Stimulated activated CD4-positive, alpha-beta T cell treated with anti-CD3 and anti-CD28 coated beads, TNF-alpha, amount 100 ng/mL, for 1 hour (primary cell): ENCODE results near the gene CST6.

Experiments
- DNase-seq, 3 donors: peaks; one replicate each; pipeline ENCODE4 v3.0.0-alpha.2; 2020; ENCODE audit warnings: low read depth in 3 of 3, low spot score in 1 of 3

The CST6 gene

DNA sequence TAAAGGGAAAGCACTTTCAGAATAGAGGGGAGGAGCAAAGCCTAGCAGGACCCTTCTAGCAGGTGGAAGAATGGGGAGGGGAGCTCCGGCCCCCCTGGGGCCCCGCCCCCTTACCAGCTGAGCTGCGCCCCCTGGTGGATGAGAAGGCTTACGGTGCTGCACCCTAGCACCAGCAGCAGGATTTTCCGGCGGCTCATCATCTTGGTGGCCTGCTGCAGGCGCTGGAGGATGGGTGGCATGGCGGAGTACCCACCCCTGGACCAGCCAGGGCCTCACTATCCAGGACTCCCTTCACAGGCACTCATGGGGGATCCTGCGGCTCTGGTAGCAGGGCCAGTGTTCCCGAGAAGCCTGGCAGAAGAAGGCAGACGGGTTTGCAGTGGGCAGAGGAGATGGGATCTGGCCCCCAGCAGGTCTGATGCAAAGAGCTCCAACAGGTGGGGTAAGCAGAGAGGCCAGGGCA is 33.4 kb downstream of the CST6 start:
- DNase-seq, result peak; percentile 65 to 77 (median 69)

DNA sequence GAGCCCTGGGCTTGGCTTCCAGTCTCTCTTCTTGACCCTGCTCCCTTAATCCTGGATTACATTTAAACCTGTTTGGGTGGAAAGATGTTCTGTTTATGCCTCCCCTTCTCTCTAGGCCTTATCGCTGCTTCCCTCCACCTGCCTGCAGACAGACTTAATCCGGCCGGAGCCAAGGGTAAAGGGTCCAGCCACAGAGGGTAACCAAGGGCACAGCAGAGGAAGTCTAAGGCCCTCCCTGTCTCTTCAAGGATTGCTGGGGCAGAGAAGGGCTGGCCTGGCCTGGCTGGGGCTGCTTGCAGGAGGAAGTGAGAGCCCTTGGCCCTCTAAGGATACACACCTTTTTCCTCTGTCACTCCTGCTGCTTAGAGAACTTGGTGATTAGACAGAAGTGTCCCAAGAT is 35.1 kb downstream of the CST6 start:
- DNase-seq, result no peak

DNA sequence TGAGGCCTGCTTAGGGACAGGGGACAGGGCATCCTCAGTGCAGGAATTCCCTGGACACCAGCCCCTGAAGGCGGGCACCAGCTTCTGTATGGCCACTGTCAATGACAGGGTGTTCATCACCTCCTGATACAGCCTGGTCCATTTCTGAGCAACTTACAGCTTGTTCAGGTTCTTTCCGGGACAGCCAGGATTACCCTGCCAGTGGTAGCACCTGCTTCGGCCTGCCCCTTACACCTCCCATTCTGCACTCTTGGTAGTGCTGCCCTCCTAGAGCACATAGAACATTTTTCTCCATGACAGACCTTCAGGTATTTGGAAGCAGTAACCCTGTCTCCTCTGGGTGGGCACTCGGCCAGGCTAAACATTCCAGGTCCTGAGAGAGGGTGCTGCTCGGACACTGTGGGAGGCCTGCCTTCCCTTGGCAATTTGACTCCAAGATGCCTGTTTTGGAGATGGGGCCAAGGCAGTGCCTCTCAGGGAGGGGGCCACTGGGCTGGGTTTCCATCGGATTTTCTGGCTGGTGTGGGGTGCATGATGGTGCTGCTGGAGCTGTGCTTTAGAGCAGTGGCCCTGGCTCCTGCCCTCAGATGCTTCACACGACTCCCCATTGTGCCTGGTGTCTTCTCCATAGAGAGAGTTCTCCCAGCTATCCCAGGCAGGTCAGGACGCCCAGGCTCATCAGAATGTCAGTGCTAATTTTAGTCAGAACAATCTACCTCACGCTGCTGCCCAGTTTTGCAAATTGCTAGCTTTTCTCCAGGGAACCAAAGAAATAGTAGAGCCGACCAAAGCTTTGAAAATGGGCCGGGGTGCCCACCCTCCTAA is 35.9 kb downstream of the CST6 start:
- no peak for DNase-seq

DNA sequence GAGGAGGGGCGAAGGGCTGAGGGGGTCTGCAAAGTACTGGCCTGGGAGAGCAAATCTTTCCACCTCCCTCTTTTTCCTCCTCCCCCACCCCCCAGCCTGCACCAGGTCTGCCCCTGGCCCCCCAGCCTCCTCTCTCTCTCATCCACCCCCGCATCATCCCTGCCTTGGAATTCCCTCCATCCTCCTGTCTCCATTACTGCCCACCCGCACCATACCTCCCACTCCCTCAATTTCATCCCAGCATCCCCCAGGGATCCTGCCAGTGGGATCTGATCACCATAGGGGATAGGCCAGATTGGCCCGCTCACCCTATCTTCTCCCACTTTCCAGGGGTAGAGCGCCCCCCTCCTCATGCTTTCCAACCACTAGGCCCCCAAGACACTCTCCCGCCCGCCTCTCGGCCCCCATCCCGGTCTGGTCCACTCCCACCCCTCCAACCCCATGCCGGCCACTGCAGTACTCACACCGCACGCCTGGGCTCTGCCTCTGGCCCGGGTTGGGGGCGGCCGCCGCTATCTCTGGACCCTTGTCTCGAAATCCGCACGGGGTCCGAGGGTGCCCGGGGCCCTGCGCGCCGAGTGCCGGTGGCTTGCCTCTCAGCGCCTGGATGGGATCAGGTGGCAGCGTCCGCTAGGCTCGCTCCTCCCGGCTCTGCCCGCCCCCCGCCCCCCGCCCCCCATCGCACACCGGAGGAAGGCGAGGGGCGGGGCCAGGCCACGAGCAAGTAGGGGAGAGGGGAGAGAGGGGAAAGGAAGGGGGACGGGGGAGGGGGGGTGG is 36.9 kb downstream of the CST6 start, which contains the start of gene GAL3ST3:
Gene GAL3ST3, minus strand, starts transcription at position 615 of the 777 bp plus-strand sequence. CDS start 3,746 bp downstream, outside the sequence.
- no peak for DNase-seq

DNA sequence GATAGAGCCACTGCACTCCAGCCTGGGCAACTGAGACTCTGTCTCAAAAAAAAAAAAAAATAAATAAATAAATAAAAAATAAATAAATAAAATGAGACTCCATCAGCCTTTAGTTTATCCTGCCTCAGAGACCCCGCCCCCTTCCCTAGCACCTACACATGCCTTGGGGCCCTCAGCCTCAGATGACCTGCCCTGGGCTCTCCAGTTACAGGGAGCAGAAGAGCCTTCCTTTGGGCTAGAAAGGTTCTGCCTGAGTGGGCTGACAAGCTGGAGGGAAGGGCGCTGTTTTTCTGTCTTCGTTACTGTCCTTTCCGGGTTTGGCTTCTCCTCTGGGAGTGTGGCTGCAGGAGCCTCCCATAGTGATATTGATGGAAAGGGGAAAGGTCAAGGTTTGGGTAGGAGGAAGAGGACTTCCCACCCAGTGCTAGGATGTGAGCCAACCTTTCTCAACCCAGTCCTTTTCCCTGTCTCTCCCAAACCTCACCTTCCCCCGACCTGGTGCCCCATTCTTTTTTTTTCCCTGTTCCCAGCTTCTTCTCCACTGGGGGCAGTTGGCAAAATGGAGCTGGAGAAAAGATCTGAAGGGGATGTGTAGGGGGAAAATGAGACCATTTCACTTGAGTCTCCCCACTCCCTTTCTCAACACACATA is 38.9 kb downstream of the CST6 start:
- no peak for DNase-seq

DNA sequence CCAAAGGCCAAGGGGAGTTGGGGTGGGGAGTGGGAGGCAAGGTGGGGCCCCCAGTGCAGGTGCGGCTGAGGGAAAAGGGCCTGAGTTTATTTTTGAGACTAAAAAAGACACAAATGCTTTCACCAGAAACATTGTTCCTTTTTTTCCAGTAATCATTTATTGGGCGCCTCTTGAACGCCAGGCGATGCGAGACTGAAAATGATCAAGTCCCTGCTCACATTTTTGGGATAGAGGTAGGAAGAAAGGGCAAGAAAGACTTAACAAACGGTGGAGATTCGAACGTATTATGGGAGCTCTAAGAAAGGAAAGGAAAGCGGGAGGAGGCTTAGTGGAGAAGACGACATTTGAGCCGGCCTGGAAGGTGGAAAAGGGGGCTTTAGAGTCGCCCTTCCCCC is 39.6 kb downstream of the CST6 start:
- DNase-seq, result no peak

DNA sequence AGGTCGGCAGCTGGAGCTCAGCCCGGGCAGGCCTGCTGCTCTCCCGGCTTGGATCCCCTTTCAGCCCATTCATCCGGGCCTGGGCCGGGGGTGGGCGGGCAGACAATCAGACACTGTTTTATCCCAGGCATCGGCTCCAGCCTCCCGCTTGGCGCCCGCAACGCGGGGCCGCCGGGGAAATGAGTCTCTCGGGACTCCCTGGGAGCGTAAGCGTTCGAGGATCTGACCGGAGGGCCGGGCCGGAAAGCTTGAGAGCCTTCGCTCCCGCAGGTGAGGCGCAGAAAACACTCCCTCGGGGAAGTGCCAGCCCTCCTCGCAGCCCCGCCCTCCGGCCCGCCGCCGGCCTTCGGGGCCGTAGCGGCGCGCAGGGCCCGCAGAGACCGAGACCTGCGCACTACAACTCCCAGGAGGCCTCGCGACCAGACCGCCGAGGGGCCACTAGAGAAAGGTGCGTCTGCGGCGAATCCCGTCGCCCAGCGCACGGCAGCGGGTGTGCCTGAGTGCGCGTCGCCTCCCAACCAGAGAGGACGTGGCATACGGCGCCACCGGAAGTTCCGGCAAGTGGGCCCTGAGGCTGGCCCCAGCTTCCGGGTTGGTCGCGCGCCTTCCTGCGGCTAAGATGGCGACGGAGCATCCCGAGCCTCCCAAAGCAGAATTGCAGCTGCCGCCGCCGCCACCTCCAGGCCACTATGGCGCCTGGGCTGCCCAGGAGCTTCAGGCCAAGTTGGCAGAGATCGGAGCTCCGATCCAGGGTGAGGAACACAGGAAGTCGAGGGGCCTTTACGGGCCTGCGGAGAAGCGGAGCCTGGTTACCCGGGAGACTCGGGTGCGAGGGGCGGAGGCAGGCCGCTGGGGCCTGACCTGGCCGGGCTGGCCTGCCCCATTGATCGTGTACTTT is 40.2 kb downstream of the CST6 start, which contains the start of gene SF3B2:
Gene SF3B2, plus strand, starts transcription at position 599 of the 898 bp plus-strand sequence. Its CDS starts 21 bp downstream, at position 620.
- DNase-seq, result peak; percentile 88 to 89 (median 89)

DNA sequence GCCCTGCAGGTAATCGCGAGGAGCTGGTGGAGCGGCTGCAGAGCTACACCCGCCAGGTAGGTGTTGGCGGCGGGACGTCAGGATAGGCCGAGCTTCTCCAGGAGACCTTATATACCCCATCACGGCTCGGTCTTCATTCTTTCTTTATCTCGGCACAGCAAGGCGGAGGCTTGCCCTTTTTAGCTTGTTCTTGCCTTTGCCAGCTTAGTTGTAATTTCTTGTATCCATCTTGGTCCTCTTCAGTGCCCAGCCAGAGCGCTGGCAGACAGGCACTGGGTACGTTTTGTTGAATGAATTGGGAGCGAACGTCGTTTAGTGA is 40.8 kb downstream of the CST6 start:
- DNase-seq, result no peak

DNA sequence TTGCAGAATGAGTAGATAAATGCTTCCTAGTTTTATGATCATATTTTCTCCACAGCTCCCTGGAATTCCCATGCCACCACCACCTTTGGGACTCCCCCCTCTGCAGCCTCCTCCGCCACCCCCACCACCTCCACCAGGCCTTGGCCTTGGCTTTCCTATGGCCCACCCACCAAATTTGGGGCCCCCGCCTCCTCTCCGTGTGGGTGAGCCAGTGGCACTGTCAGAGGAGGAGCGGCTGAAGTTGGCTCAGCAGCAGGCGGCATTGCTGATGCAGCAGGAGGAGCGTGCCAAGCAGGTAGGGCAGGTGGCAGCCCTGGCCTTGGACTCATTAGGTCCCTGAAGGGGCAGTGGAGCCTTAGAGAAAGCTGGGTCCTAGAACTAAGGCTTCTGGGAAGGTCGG is 43.2 kb downstream of the CST6 start:
- DNase-seq, result no peak

DNA sequence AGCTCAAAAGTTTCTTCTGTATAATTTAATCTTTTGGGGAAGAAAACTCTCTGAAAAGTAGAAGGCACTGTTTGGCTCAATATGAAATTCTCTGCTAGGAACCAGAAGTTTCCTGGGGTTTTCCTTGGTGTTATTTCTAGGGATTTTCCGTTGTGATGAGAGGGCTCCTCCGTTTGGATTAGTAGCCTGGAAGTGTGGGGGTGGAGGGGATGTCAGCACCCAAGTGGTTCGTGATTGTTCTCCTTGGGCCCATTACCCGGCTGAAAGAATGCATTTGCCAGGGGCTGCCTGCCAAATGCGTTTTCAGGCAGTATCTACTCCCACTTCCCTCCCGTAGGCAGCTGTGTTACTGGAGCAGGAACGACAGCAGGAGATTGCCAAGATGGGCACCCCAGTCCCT is 44.7 kb downstream of the CST6 start:
- DNase-seq, result no peak

DNA sequence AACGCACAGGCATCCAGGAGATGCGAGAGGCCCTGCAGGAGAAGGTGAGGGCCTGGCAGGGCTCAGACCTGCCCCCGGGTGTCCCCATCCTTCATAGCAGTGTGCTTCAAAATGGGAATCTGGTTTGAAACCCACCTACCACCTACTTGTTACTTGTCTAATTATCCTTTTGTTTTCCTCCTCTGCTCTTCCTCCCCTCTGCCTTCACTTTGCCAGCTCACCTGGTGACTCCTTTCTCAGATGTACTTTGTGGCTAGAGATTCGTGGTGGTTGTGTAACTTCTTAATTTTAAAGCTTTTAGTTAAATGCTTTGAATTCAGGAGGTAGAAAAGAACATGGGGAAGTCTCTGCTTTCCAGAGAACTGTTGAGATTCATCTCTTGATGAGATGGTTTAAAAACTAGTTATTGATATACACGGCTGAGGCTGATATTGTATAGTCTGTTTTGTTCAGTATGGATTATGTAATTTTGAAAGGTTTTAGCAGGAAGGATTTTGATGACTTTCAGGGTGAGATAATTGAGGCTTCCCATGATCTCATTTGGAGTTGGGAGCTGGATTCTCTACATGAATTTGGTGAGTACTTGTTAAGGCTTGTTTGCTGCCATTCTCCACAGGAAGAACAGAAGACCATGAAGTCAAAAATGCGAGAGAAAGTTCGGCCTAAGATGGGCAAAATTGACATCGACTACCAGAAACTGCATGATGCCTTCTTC is 48.3 kb downstream of the CST6 start:
- no peak for DNase-seq

DNA sequence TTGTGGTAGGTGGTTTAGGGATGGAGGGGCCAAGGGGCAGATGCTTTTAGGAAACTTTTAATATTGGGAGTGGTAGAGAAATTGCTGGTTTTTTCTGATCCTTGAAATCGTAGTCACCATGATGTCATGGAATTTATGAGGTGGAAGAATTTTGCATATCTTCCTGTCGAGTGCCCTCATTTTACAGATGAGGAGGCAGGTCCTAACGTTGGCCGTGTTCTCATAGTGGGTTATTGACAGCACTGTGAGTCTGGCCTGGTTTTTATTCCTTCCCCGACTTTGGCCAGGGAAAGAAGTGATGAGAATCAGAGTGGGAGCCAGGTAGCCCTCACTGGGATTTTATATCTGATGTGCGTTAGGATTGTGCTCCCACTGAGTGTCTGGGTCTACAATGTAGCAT is 49.5 kb downstream of the CST6 start:
- no peak for DNase-seq

DNA sequence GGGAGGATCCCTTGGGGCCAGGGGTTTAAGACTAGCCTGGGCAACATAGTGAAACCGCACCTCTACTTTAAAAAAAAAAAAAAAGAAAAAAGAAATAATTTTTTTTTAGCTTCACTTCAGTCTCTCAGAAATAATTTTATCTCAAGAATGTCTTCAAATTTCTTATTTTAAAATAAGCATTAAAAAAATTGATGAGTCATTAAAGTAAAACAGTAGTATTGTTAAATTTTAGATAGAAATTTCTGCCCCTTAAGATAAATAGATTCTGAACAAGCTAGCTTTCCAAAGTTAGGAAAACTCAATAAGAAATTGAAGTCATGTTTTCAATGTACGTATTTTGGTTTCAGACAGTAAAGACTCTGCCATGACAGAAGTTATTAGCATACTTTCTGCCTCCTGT is 50.6 kb downstream of the CST6 start:
- no peak for DNase-seq
